22Rv1 (cell line): ENCODE results near the gene PPP1R13B.

Experiments used
- CTCF ChIP-seq: fragments of 450-650 bp; IDR thresholded peaks from 2 replicates; pipeline ENCODE4 v1.5.1; 2017; ENCODE audit warnings: mild to moderate bottlenecking
- ZFX ChIP-seq: fragments of 450-650 bp; IDR thresholded peaks from 2 replicates; pipeline ENCODE4 v1.6.1; 2017; ENCODE audit warnings: antibody characterized with exemption, borderline replicate concordance

- TF ChIP-seq CTCF = no peak
- no peak for TF ChIP-seq ZFX
Measured at GRCh38 chr14:103836976-103837725, 10.2 kb downstream of the PPP1R13B start.
